Endothelial cell of umbilical vein (primary cell): ENCODE measurements around the gene ANKH. TPM values are rescaled to one million over a fixed set of nuclear protein-coding genes. Genes with fewer than 3 reads are reported as not detected.

Experiments used
- BruUV-seq: library from RNA; stranded (reverse); fragments of 400-500 nt; replicated peaks from 2 replicates; lab custom pipeline; 2021; lab: Mats Ljungman, UMichigan
- CTCF ChIA-PET: fragments of 300-600, 350-600 bp; sonication (Branson Sonifier 250); formaldehyde crosslinking; loops from one replicate; lab custom pipeline; 2021; ENCODE audit warnings: antibody characterized with exemption, inconsistent platforms; lab: Charles Lee
- POLR2A ChIA-PET: fragments of 300-600, 350-600 bp; sonication (Branson Sonifier 250); formaldehyde crosslinking; loops from one replicate; lab custom pipeline; 2021; ENCODE audit warnings: antibody characterized with exemption, inconsistent platforms; lab: Charles Lee
- DNase-seq: peaks from one replicate; pipeline ENCODE4 v3.0.0-alpha.2; 2011; ENCODE audit warnings: low read depth, low spot score
- FAIRE-seq: peaks from 2 replicates; lab custom pipeline; 2011; peaks lifted over from hg19 to GRCh38; lab: Jason Lieb, UNC
- H2AFZ ChIP-seq: 2 replicates; pipeline ENCODE4 v1.6.0; 2012; ENCODE audit warnings: low read depth, low read length, control low read depth, inconsistent platforms
- H3K27ac ChIP-seq: 2 replicates; pipeline ENCODE4 v1.5.1; 2011; ENCODE audit warnings: low read depth, mild to moderate bottlenecking, control low read depth, low read length, moderate library complexity; ENCODE audit not compliant: insufficient read depth
- H3K27me3 ChIP-seq, 2 experiments: 2 replicates each; pipeline versions ENCODE4 v1.6.0 to v1.6.1; 2011; ENCODE audit warnings: low read length in 2 of 2, mixed read lengths in 1 of 2; ENCODE audit not compliant: control insufficient read depth in 2 of 2, insufficient read depth in 2 of 2
- H3K36me3 ChIP-seq, 2 experiments: 2 replicates in 1 of 2; 3 replicates in 1 of 2; pipeline ENCODE4 v1.5.1; 2011; ENCODE audit warnings: low read length in 2 of 2, mild to moderate bottlenecking in 1 of 2, moderate library complexity in 1 of 2; ENCODE audit not compliant: control insufficient read depth in 2 of 2, insufficient read depth in 2 of 2; ENCODE audit errors: extremely low read depth in 1 of 2
- H3K4me1 ChIP-seq: 3 replicates; pipeline ENCODE4 v1.5.1; 2011; ENCODE audit warnings: mild to moderate bottlenecking, low read length; ENCODE audit not compliant: control insufficient read depth, insufficient read depth; ENCODE audit errors: extremely low read depth
- H3K4me2 ChIP-seq: 2 replicates; pipeline ENCODE4 v1.6.1; 2011; ENCODE audit warnings: low read length, control low read depth, mixed read lengths; ENCODE audit not compliant: insufficient read depth
- H3K4me3 ChIP-seq, 3 experiments: fragments of 200-600 bp in 1 of 3; sonication (generic), shearing (Covaris generic) in 1 of 3; replicated peaks in 1 of 3; 2 replicates each; pipeline ENCODE4 v1.5.1; 2011 to 2016; ENCODE audit warnings: control low read depth in 3 of 3, low read length in 3 of 3, mild to moderate bottlenecking in 2 of 3, inconsistent platforms in 1 of 3, low read depth in 1 of 3, moderate library complexity in 1 of 3; ENCODE audit not compliant: insufficient read depth in 1 of 3
- H3K79me2 ChIP-seq: 2 replicates; pipeline ENCODE4 v1.6.0; 2012; ENCODE audit warnings: low read length, inconsistent platforms; ENCODE audit not compliant: control insufficient read depth, insufficient read depth
- H3K9ac ChIP-seq: replicated peaks from 2 replicates; pipeline ENCODE3; 2011; ENCODE audit warnings: low read length, control low read depth; ENCODE audit not compliant: insufficient read depth; ENCODE audit errors: extremely low read depth
- H3K9me1 ChIP-seq: replicated peaks from 3 replicates; pipeline ENCODE4 v1.6.0; 2011; ENCODE audit warnings: mild to moderate bottlenecking, low read length; ENCODE audit not compliant: control insufficient read depth, insufficient read depth; ENCODE audit errors: extremely low read depth
- H3K9me3 ChIP-seq: replicated peaks from 2 replicates; pipeline ENCODE4 v1.5.1; 2012; ENCODE audit warnings: low read length, inconsistent platforms; ENCODE audit not compliant: control insufficient read depth, insufficient read depth
- H4K20me1 ChIP-seq: replicated peaks from 2 replicates; pipeline ENCODE3; 2011; ENCODE audit warnings: mild to moderate bottlenecking, low read length; ENCODE audit not compliant: control insufficient read depth, insufficient read depth; ENCODE audit errors: extremely low read depth
- CTCF ChIP-seq, 2 donors: IDR thresholded peaks; 1 replicate in 1 of 2; 2 replicates in 1 of 2; pipeline ENCODE4 v1.5.1; 2011; ENCODE audit warnings: low read length in 2 of 2, mild to moderate bottlenecking in 2 of 2, moderate library complexity in 2 of 2, control low read depth in 1 of 2, inconsistent platforms in 1 of 2, low read depth in 1 of 2; ENCODE audit not compliant: insufficient read depth in 1 of 2; ENCODE audit errors: extremely low read depth in 1 of 2
- EZH2 ChIP-seq: IDR thresholded peaks from 2 replicates; pipeline ENCODE4 v1.6.1; 2012; ENCODE audit warnings: borderline replicate concordance, low read depth, mild to moderate bottlenecking, moderate library complexity, low read length, inconsistent platforms; ENCODE audit not compliant: severe bottlenecking
- FOS ChIP-seq: IDR thresholded peaks from 2 replicates; pipeline ENCODE4 v1.6.1; 2011; ENCODE audit warnings: mild to moderate bottlenecking, low read length, moderate library complexity, borderline replicate concordance; ENCODE audit not compliant: insufficient read depth
- GATA2 ChIP-seq: IDR thresholded peaks from 2 replicates; pipeline ENCODE4 v1.7.0; 2011; ENCODE audit warnings: low read depth, mild to moderate bottlenecking, moderate library complexity, mixed read lengths, low read length; ENCODE audit not compliant: insufficient read length, insufficient read depth
- JUN ChIP-seq: IDR thresholded peaks from 2 replicates; pipeline ENCODE4 v1.6.1; 2011; ENCODE audit warnings: borderline replicate concordance, low read depth; ENCODE audit not compliant: insufficient read length, insufficient read depth
- MAX ChIP-seq: IDR thresholded peaks from 2 replicates; pipeline ENCODE4 v1.6.1; 2011; ENCODE audit not compliant: insufficient read depth, insufficient read length
- MYC ChIP-seq: IDR thresholded peaks from one replicate; pipeline ENCODE4 v1.6.1; 2011; ENCODE audit warnings: mild to moderate bottlenecking, low read depth, low read length
- POLR2A ChIP-seq: IDR thresholded peaks from 2 replicates; pipeline ENCODE4 v1.6.1; 2012; ENCODE audit warnings: low read depth, mild to moderate bottlenecking, control low read depth, low read length
- POLR2AphosphoS5 ChIP-seq: IDR thresholded peaks from 2 replicates; pipeline ENCODE4 v1.6.1; 2012; ENCODE audit warnings: low read depth, mild to moderate bottlenecking, control low read depth, low read length, moderate library complexity; ENCODE audit not compliant: insufficient read depth
- dilution Hi-C: fragments of 300-500 bp; cut with MboI; formaldehyde crosslinking; loops from one replicate; pipeline ENCODE4 v1.15.0; 2019; ENCODE audit warnings: low sequenced_read_pairs; ENCODE audit not compliant: extremely low pct_ligation_motif_present
- intact Hi-C: fragments of 100-400 bp; cut with micrococcal nuclease; formaldehyde crosslinking; loops from one replicate; pipeline ENCODE4 v1.10.0; 2022
- polyA plus RNA-seq, 4 experiments: library from polyadenylated mRNA; depleted of rRNA in 3 of 4; stranded (reverse) in 3 of 4; unstranded in 1 of 4; fragments of >200 nt; gene quantifications; 2 replicates each; pipeline versions ENCODE4 v1.2.1 to v1.2.3, GENCODE V29; 2011 to 2012; ENCODE audit warnings: missing spikeins in 1 of 4
- total RNA-seq: library from RNA; stranded (reverse); gene quantifications from 2 replicates; pipeline ENCODE4 v1.2.3, GENCODE V29; 2021

ANKH gene
- total and polyA plus RNA-seq, 2 donors (not counting 3 experiments of a cell fraction or from before 2014, with no cell fraction given) = 12.7 to 31.4 TPM

GRCh38 chr5:14853685-14854084 lies 17.9 kb downstream of the ANKH start:
- ChIA-PET POLR2A (no interaction called here), CTCF (no interaction called here)
- FAIRE-seq (no peak), DNase-seq (no peak)
- no peak overlapping the region for H3K27ac ChIP-seq
- no peaks in the 10 kb centered on the region for H3K9me1 ChIP-seq
- no peaks in the 10 kb centered on the region for H3K4me1 ChIP-seq
- BruUV-seq = no TSS peak
- no peaks in the 10 kb centered on the region for H3K9me3 ChIP-seq
- H3K4me3 ChIP-seq = no peak overlapping the region
- H3K36me3 ChIP-seq = no peaks in the 10 kb centered on the region
- intact Hi-C loops (no loop called here), dilution Hi-C loops (no loop called here)
- H2AFZ ChIP-seq = no peak overlapping the region
- no peak overlapping the region for H3K9ac ChIP-seq
- H3K27me3 ChIP-seq = no peaks in the 10 kb centered on the region
- no peaks in the 10 kb centered on the region for H4K20me1 ChIP-seq
- H3K4me2 ChIP-seq = no peak overlapping the region
- H3K79me2 ChIP-seq = peaks cover 2% of the 10 kb centered on the region
- TF ChIP-seq MYC (no peak), JUN (no peak), EZH2 (no peak), POLR2AphosphoS5 (no peak), POLR2A (no peak), MAX (no peak), CTCF (IDR thresholded peaks at IDR 0.05; ENCODE audit: extremely low read depth in 1 of 2, insufficient read depth in 1 of 2, low read depth in 1 of 2, low read length in 2 of 2) (no peak), GATA2 (no peak), FOS (no peak)
